ENCODE data around the gene KCNQ5. TPM values are rescaled to one million over a fixed set of nuclear protein-coding genes. Genes with fewer than 3 reads are reported as not detected.

The KCNQ5 gene
- total RNA-seq, 1 experiment from 2014 or later = 9.4 TPM

GRCh38 chr6:73129653-73130443 lies 508.0 kb downstream of the KCNQ5 start:
- peak overlapping the region; percentile 14 to 40; a peak in 3 of 4 replicates for H3K4me3 ChIP-seq (ENCODE audit: low read depth in 2 of 2, low read length in 2 of 2)
- no peak for TF ChIP-seq REST (IDR thresholded peaks at IDR 0.05; ENCODE audit: insufficient read depth in 1 of 2, low read depth in 2 of 2, low read length in 1 of 2)
- peak; percentile 100 for TF ChIP-seq CTCF (IDR thresholded peaks at IDR 0.05)
- DNase-seq (ENCODE audit: low read depth, low spot score) (peak; percentile 80), ATAC-seq (peak; percentile 100)
- ChIA-PET POLR2A (no interaction called here), CTCF (interaction anchor here (0.6 to 1.9 kb wide), 7 partner anchors 194 to 718 kb away, joined by 3 to 10 read pairs (median 3); partner anchors contain the start of gene KCNQ5)
- H3K27ac ChIP-seq (ENCODE audit: low read length) = no peak overlapping the region
- H3K27me3 ChIP-seq (ENCODE audit: control insufficient read depth, insufficient read depth, low read length) = no peaks in the 10 kb centered on the region
- H3K4me1 ChIP-seq (ENCODE audit: control insufficient read depth, insufficient read depth, low read length) = peaks cover 7% of the 10 kb centered on the region; the same call in 1 of the 2 replicates
- in situ Hi-C loops (cut with HindIII; ENCODE audit: low pct_unique_long_range_greater_than_20kb, low sequenced_read_pairs) (no loop called here), intact Hi-C loops (cut with micrococcal nuclease; ENCODE audit: unreplicated experiment) (loop anchor here (2.0 to 5.0 kb wide), 3 partner anchors 197 to 717 kb away; no protein-coding TSS in a partner anchor)
- no TSS peak for BruUV-seq (replicated peaks)
- no peaks in the 10 kb centered on the region for H3K9me3 ChIP-seq (ENCODE audit: control insufficient read depth, insufficient read depth, low read depth, low read length)
- no peaks in the 10 kb centered on the region for H3K36me3 ChIP-seq (ENCODE audit: control insufficient read depth, insufficient read depth, low read length)

- Histone ChIP-seq H3K4me3 (ENCODE audit: low read depth in 2 of 2, low read length in 2 of 2) (no peak overlapping the region), H3K27me3 (ENCODE audit: control insufficient read depth, insufficient read depth, low read length) (no peaks in the 10 kb centered on the region), H3K4me1 (ENCODE audit: control insufficient read depth, insufficient read depth, low read length) (peaks cover 7% of the 10 kb centered on the region; the same call in 1 of the 2 replicates), H3K27ac (ENCODE audit: low read length) (no peak overlapping the region), H3K36me3 (ENCODE audit: control insufficient read depth, insufficient read depth, low read length) (no peaks in the 10 kb centered on the region), H3K9me3 (ENCODE audit: control insufficient read depth, insufficient read depth, low read depth, low read length) (no peaks in the 10 kb centered on the region)
- ATAC-seq (no peak), DNase-seq (ENCODE audit: low read depth, low spot score) (no peak)
- in situ Hi-C loops (cut with HindIII; ENCODE audit: low pct_unique_long_range_greater_than_20kb, low sequenced_read_pairs) (no loop called here), intact Hi-C loops (cut with micrococcal nuclease; ENCODE audit: unreplicated experiment) (loop anchor here (2.0 to 5.0 kb wide), 3 partner anchors 196 to 719 kb away; no protein-coding TSS in a partner anchor)
- ChIA-PET CTCF (interaction anchor here (1.8 kb wide), 1 partner anchor 516 kb away, joined by 10 read pairs; no protein-coding TSS in a partner anchor), POLR2A (interaction anchor here (0.6 kb wide), 1 partner anchor 448 kb away, joined by 3 read pairs; no protein-coding TSS in a partner anchor)
- no TSS peak for BruUV-seq (replicated peaks)
- TF ChIP-seq REST (IDR thresholded peaks at IDR 0.05; ENCODE audit: insufficient read depth in 1 of 2, low read depth in 2 of 2, low read length in 1 of 2) = no peak
- TF ChIP-seq POLR2AphosphoS5 (IDR thresholded peaks at IDR 0.05; ENCODE audit: low read depth, low read length) = no peak
- TF ChIP-seq TCF7L2 (IDR thresholded peaks at IDR 0.05; ENCODE audit: low read depth, low read length) = no peak
- TF ChIP-seq CTCF (IDR thresholded peaks at IDR 0.05) = no peak
- no peak for TF ChIP-seq SIN3A (IDR thresholded peaks at IDR 0.05; ENCODE audit: borderline replicate concordance, insufficient read depth, low read depth, low read length)
Measured at GRCh38 chr6:73131706-73132105, 509.8 kb downstream of the KCNQ5 start.

All from Panc1 (cell line).